Keratinocyte (primary cell): Measurements from ENCODE around the gene LRRC9.
"Not testable (repeated sequence)": the region's sequence is repeated elsewhere in the genome, so short reads cannot be mapped to it uniquely, and the experiment has no call there.

ENCODE experiments used
- CTCF ChIP-seq, 3 experiments: IDR thresholded peaks in 1 of 3; conservative IDR thresholded peaks in 1 of 3; optimal IDR thresholded peaks in 1 of 3; 2 replicates in 2 of 3; 3 replicates in 1 of 3; pipeline versions ENCODE3 to v1.5.1; 2011; ENCODE audit warnings: low read length in 3 of 3, mild to moderate bottlenecking in 3 of 3, moderate library complexity in 2 of 3, control low read depth in 1 of 3, inconsistent platforms in 1 of 3; ENCODE audit not compliant: insufficient read depth in 2 of 3; ENCODE audit errors: extremely low read depth in 1 of 3
- EZH2 ChIP-seq: IDR thresholded peaks from one replicate; pipeline ENCODE4 v1.6.1; 2012; ENCODE audit warnings: inconsistent platforms, mild to moderate bottlenecking, low read length, moderate library complexity

- TF ChIP-seq CTCF (optimal IDR thresholded peaks at IDR 0.05 in 1 of 3, IDR thresholded peaks at IDR 0.05 in 1 of 3, conservative IDR thresholded peaks at IDR 0.05 in 1 of 3; ENCODE audit: extremely low read depth in 1 of 3, insufficient read depth in 2 of 3, low read length in 3 of 3); EZH2: not testable (repeated sequence)
Measured at GRCh38 chr14:59952141-59952540, 32.2 kb downstream of the LRRC9 start.
